ENCODE data around the gene CBARP. TPM values are rescaled to one million over a fixed set of nuclear protein-coding genes. Genes with fewer than 3 reads are reported as not detected.

Gene CBARP
- total and polyA plus RNA-seq, 2 donors (not counting 1 experiment from before 2014, with no cell fraction given): 0.31 to 1.5 TPM

GRCh38 chr19:1249298-1249989 lies 11.6 kb upstream of the CBARP start:
- Histone ChIP-seq H3K36me3 (ENCODE audit: control insufficient read depth, insufficient read depth, low read length) (peaks cover 25% of the 10 kb centered on the region), H3K27ac (ENCODE audit: insufficient read depth, low read length) (peak overlapping the region; percentile 98), H2AFZ (ENCODE audit: low read length) (no peak overlapping the region), H3K4me1 (ENCODE audit: control insufficient read depth, extremely low read depth, insufficient read depth, low read length) (peaks cover 25% of the 10 kb centered on the region), H3K79me2 (ENCODE audit: control insufficient read depth, insufficient read depth, low read length) (peaks cover 48% of the 10 kb centered on the region), H3K9me3 (ENCODE audit: control insufficient read depth, insufficient read depth, low read depth, low read length) (no peaks in the 10 kb centered on the region), H3K4me2 (ENCODE audit: extremely low read depth, insufficient read depth, low read length) (no peak overlapping the region), H3K9ac (ENCODE audit: insufficient read depth, low read length) (peak overlapping the region; percentile 97), H4K20me1 (ENCODE audit: control insufficient read depth, extremely low read depth, insufficient read depth, low read length) (no peaks in the 10 kb centered on the region), H3K27me3 (ENCODE audit: control insufficient read depth, insufficient read depth, low read length) (no peaks in the 10 kb centered on the region), H3K4me3 (replicated peaks in 1 of 4; ENCODE audit: control extremely low read depth in 1 of 4, insufficient read depth in 1 of 4, low read depth in 3 of 4, low read length in 4 of 4) (peak overlapping the region in 3 of 4 experiments; percentile 52 to 92 (median 75))
- no peak for TF ChIP-seq EZH2 (IDR thresholded peaks at IDR 0.05; ENCODE audit: low read length, missing control alignments)
- TF ChIP-seq, protein P1, sequence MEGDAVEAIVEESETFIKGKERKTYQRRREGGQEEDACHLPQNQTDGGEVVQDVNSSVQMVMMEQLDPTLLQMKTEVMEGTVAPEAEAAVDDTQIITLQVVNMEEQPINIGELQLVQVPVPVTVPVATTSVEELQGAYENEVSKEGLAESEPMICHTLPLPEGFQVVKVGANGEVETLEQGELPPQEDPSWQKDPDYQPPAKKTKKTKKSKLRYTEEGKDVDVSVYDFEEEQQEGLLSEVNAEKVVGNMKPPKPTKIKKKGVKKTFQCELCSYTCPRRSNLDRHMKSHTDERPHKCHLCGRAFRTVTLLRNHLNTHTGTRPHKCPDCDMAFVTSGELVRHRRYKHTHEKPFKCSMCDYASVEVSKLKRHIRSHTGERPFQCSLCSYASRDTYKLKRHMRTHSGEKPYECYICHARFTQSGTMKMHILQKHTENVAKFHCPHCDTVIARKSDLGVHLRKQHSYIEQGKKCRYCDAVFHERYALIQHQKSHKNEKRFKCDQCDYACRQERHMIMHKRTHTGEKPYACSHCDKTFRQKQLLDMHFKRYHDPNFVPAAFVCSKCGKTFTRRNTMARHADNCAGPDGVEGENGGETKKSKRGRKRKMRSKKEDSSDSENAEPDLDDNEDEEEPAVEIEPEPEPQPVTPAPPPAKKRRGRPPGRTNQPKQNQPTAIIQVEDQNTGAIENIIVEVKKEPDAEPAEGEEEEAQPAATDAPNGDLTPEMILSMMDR (conservative IDR thresholded peaks at IDR 0.05 in 1 of 2, IDR thresholded peaks at IDR 0.05 in 1 of 2; ENCODE audit: low read depth in 1 of 2, low read length in 2 of 2): no peak
- peak; percentile 91 to 97 for DNase-seq (ENCODE audit: low read depth in 2 of 2)

DNA sequence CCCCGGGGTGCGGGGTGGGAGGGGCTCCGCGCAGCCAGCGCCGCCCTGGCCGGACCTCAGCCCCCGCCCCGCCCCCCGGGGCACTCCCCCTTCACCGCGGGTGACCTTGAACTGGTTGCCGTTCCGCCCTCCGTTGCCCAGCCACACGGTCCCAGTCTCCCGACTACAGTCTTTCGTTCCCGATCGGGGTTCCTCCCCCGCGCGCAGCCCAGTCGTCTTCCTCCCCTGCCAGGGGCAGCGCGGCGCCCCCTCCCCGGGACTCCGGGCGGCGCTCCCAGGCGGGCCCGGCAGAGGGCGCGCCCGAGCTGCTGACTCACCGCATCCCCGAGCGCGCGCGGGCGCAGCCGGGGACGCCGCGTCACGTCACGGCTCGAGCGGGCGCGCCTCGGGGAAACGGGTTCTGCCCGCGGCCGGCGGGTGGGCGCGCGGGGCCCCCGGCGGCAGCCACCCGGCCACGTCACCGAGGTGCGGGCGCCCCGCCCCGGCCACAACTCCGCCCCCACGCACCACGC lies 11.0 kb upstream of the CBARP start:
- Histone ChIP-seq H2AFZ (ENCODE audit: low read length) (no peak overlapping the region), H3K4me2 (ENCODE audit: extremely low read depth, insufficient read depth, low read length) (no peak overlapping the region), H3K4me3 (replicated peaks in 1 of 4; ENCODE audit: control extremely low read depth in 1 of 4, insufficient read depth in 1 of 4, low read depth in 3 of 4, low read length in 4 of 4) (peak overlapping the region; percentile 60 to 75 (median 66)), H3K4me1 (ENCODE audit: control insufficient read depth, extremely low read depth, insufficient read depth, low read length) (peaks cover 19% of the 10 kb centered on the region), H3K27ac (ENCODE audit: insufficient read depth, low read length) (peak overlapping the region; percentile 98), H3K27me3 (ENCODE audit: control insufficient read depth, insufficient read depth, low read length) (no peaks in the 10 kb centered on the region), H3K36me3 (ENCODE audit: control insufficient read depth, insufficient read depth, low read length) (peaks cover 21% of the 10 kb centered on the region), H3K79me2 (ENCODE audit: control insufficient read depth, insufficient read depth, low read length) (peaks cover 46% of the 10 kb centered on the region), H3K9ac (ENCODE audit: insufficient read depth, low read length) (peak overlapping the region; percentile 97), H4K20me1 (ENCODE audit: control insufficient read depth, extremely low read depth, insufficient read depth, low read length) (no peaks in the 10 kb centered on the region), H3K9me3 (ENCODE audit: control insufficient read depth, insufficient read depth, low read depth, low read length) (no peaks in the 10 kb centered on the region)
- TF ChIP-seq, protein P1 (conservative IDR thresholded peaks at IDR 0.05 in 1 of 2, IDR thresholded peaks at IDR 0.05 in 1 of 2; ENCODE audit: low read depth in 1 of 2, low read length in 2 of 2): peak; percentile 30 to 64
- TF ChIP-seq EZH2 (IDR thresholded peaks at IDR 0.05; ENCODE audit: low read length, missing control alignments): no peak
- peak in 1 of 2 donors; percentile 76 for DNase-seq (ENCODE audit: low read depth in 2 of 2)

DNA sequence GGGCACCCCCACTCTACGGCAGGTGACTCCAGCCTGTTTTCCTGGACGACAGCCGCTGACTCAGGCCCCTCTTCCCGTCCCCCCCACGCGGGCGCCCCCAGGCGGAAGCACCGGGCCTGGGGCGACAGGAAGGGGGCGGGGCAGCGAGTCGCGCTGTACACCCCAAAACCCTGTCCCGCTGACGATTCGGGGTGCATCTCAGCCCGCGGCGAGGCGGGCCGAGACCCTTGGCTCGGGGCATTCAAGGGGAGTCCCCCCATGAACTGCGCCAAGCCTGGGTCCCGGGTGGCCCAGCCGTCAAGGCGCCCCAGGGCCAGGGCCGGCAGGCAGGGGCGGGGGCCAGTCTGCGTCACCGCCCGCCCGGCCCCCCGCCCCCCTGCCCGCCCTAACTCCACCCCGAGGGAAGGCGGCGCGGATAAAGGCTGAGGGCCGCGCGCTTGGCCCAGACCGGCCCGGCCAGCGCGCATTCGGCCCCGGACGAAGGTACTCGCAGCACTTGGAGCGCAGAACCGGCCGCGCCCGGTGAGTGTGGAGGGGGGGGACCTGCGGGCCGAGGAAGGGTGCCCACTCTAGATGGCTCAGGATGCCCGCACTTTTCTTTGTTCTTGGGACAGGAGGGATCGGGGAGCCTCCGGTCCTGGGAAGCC lies 10.5 kb upstream of the CBARP start, which contains the start of gene MIDN:
MIDN (plus strand) TSS at position 445 of the 647 bp plus-strand sequence. CDS start 1,714 bp downstream, outside the sequence.
- peak within 1 kb of the TSS; percentile 60 to 75 (median 66) for H3K4me3 ChIP-seq (replicated peaks in 1 of 4; ENCODE audit: control extremely low read depth in 1 of 4, insufficient read depth in 1 of 4, low read depth in 3 of 4, low read length in 4 of 4)
- TF ChIP-seq EZH2 (IDR thresholded peaks at IDR 0.05; ENCODE audit: low read length, missing control alignments): no peak
- TF ChIP-seq, protein P1 (conservative IDR thresholded peaks at IDR 0.05 in 1 of 2, IDR thresholded peaks at IDR 0.05 in 1 of 2; ENCODE audit: low read depth in 1 of 2, low read length in 2 of 2): peak; percentile 15 to 22
- no peaks in the 10 kb centered on the region for H4K20me1 ChIP-seq (ENCODE audit: control insufficient read depth, extremely low read depth, insufficient read depth, low read length)
- peak within 1 kb of the TSS; percentile 98 for H3K27ac ChIP-seq (ENCODE audit: insufficient read depth, low read length)
- H3K79me2 ChIP-seq (ENCODE audit: control insufficient read depth, insufficient read depth, low read length): peaks cover 43% of the 10 kb centered on the region
- H3K4me1 ChIP-seq (ENCODE audit: control insufficient read depth, extremely low read depth, insufficient read depth, low read length): peaks cover 21% of the 10 kb centered on the region
- peak within 1 kb of the TSS; percentile 97 for H3K9ac ChIP-seq (ENCODE audit: insufficient read depth, low read length)
- peak; percentile 86 to 90 for DNase-seq (ENCODE audit: low read depth in 2 of 2)
- no peaks in the 10 kb centered on the region for H3K27me3 ChIP-seq (ENCODE audit: control insufficient read depth, insufficient read depth, low read length)
- peak within 1 kb of the TSS; percentile 71 for H3K4me2 ChIP-seq (ENCODE audit: extremely low read depth, insufficient read depth, low read length)
- peaks cover 18% of the 10 kb centered on the region for H3K36me3 ChIP-seq (ENCODE audit: control insufficient read depth, insufficient read depth, low read length)
- no peak within 1 kb of the TSS for H2AFZ ChIP-seq (ENCODE audit: low read length)
- H3K9me3 ChIP-seq (ENCODE audit: control insufficient read depth, insufficient read depth, low read depth, low read length): no peaks in the 10 kb centered on the region
